Measurements from ENCODE around the gene R3HDML.
"Not testable (repeated sequence)": the region's sequence is repeated elsewhere in the genome, so short reads cannot be mapped to it uniquely, and the experiment has no call there.

R3HDML gene

DNA sequence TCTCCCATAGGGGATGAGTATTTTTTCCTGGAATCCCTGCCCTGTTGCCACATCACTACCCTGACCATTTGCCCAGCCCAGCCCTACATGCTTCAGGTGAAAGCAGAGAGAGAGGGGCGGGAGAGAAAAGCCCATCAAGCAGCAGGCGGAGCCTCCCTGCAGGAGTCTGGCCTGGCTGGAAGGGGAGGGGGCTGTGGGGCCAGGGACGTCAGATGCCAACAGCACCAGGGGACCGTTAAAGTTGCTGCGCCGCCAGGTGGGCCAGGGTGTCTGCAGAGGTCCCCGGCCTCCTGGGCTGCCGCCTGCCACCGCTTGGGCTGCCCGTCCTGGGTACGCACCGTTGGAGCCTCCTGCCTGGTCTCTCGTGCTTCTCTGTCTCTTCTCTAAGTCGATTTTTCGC, 757 bp upstream of the R3HDML start:
- Histone ChIP-seq H3K4me2 (no peak overlapping the region), H3K4me1 (0 out of 20 replicates have a peak, but pooled peaks cover 0 to 5% (median 0%) of the 10 kb centered on the region in 10 experiments), H3K9me3 (replicated peaks in 1 of 11) (no peaks in the 10 kb centered on the region), H4K20me1 (no peaks in the 10 kb centered on the region), H3K9ac (no peak overlapping the region; a peak in 1 of 22 replicates), H3K27ac (no peak overlapping the region), H3K36me3 (no peaks in the 10 kb centered on the region), H3K4me3 (no peak overlapping the region), H3K27me3 (no peaks in the 10 kb centered on the region)
- no peak for TF ChIP-seq Cebpa-rat (IDR thresholded peaks at IDR 0.05)

DNA sequence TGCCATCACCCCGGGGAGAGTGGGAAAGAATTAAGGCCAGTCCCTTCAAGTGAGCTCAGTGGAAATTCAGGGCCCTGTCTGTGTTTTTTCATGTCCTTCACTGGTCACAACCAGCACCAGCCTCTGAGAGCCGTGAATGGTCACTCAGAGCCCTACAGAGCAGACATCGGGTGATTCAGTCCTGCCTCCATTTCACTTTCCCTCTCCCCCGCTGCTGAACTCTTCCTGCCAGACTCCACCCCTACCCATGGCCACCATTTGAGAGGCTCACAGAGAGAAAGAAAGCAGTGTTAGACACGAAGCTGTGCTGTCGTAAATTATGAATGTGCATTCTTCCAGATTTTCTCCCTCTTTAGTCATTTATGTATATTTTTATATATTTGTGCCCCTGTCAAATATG, 5.4 kb downstream of the R3HDML start:
- Histone ChIP-seq H4K20me1 (no peaks in the 10 kb centered on the region), H3K36me3 (no peaks in the 10 kb centered on the region), H3K27ac (no peak overlapping the region), H3K9ac (no peak overlapping the region), H3K27me3 (no peaks in the 10 kb centered on the region), H3K4me2 (no peak overlapping the region), H3K9me3 (replicated peaks in 1 of 11) (no peaks in the 10 kb centered on the region), H3K4me3 (no peak overlapping the region), H3K4me1 (no peaks in the 10 kb centered on the region)
- TF ChIP-seq Cebpa-rat (IDR thresholded peaks at IDR 0.05) = no peak

DNA sequence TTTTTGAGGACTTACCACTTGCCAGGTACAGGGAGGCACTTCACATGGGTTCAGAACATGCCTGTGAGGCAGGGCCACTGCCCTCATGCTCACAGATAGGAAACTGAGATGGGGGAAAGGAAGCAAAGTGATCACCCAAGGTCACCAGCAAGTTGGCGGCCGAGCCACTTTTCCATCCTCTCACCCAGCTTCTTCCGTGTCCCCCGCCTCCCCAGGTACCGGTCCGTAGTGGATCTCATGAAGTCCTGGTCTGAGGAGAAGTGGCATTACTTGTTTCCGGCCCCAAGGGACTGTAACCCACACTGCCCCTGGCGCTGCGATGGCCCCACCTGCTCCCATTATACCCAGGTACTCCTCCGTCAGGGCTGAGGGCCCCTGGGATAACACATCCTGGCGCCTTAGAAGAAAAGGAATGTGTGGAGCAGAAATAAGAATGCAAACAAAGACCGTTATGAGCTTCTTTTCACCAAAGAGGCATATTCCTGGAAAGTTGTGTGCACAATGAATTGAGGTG, 6.4 kb downstream of the R3HDML start:
- H3K9ac ChIP-seq = no peak overlapping the region
- H3K4me1 ChIP-seq = no peaks in the 10 kb centered on the region
- H3K9me3 ChIP-seq (replicated peaks in 1 of 11) = no peaks in the 10 kb centered on the region
- H3K27ac ChIP-seq = no peak overlapping the region
- no peaks in the 10 kb centered on the region for H3K36me3 ChIP-seq
- no peaks in the 10 kb centered on the region for H3K27me3 ChIP-seq
- H3K4me2 ChIP-seq = no peak overlapping the region
- TF ChIP-seq Cebpa-rat (IDR thresholded peaks at IDR 0.05) = no peak
- no peaks in the 10 kb centered on the region for H4K20me1 ChIP-seq
- no peak overlapping the region for H3K4me3 ChIP-seq

DNA sequence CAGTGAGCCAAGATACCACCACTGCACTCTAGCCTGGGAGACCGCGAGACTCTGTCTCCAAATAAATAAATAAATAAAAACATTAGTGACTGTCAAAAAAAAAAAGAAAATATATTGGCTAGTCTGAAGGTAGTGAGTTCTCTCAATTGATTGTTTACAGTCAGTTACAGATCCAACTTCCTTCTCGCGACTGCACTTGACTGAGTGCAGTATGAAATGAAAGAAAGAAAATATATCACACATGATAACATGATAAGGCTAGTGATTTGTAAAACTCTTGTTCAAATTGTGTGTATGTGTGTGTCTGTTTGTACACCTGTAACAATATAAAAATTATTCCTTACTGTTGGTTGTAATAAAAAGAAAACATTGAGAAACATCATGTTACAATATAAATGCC, 7.9 kb downstream of the R3HDML start:
- Histone ChIP-seq H3K27ac (no peak overlapping the region), H3K36me3 (no peaks in the 10 kb centered on the region), H3K9ac (no peak overlapping the region), H3K4me2 (no peak overlapping the region), H3K9me3 (replicated peaks in 1 of 11) (no peaks in the 10 kb centered on the region), H4K20me1 (no peaks in the 10 kb centered on the region), H3K27me3 (no peaks in the 10 kb centered on the region), H3K4me1 (no peaks in the 10 kb centered on the region), H3K4me3 (no peak overlapping the region)
- TF ChIP-seq Cebpa-rat (IDR thresholded peaks at IDR 0.05) = no peak

GRCh38 chr20:44345147-44345546, 8.3 kb downstream of the R3HDML start:
- Histone ChIP-seq H3K9ac (no peak overlapping the region), H3K4me1 (no peaks in the 10 kb centered on the region), H3K27ac (no peak overlapping the region), H3K4me3 (no peak overlapping the region), H3K9me3 (replicated peaks in 1 of 11) (no peaks in the 10 kb centered on the region), H3K4me2 (no peak overlapping the region), H3K27me3 (no peaks in the 10 kb centered on the region), H3K36me3 (no peaks in the 10 kb centered on the region), H4K20me1 (no peaks in the 10 kb centered on the region)
- TF ChIP-seq Cebpa-rat (IDR thresholded peaks at IDR 0.05) = no peak

DNA sequence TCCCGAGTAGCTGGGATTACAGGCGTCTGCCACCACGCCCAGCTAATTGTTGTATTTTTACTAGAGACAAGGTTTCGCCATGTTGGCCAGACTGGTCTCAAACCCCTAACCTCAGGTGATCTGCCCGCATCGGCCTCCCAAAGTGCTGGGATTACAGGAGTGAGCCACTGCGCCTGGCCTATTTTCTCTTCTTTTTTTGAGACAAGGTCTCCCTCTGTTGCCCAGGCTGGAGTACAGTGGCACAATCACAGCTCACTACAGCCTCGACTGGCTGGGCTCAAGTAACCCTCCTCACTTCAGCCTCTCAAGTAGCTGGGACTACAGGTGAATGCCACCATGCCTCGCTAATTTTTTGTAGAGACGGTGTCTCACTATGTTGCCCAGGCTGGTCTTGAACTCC, 9.1 kb downstream of the R3HDML start:
- H3K4me3 ChIP-seq; H3K9me3 ChIP-seq (replicated peaks in 1 of 11); H4K20me1 ChIP-seq; H3K4me2 ChIP-seq; H3K9ac ChIP-seq; H3K4me1 ChIP-seq; H3K27ac ChIP-seq; H3K36me3 ChIP-seq; H3K27me3 ChIP-seq: not testable (repeated sequence)

DNA sequence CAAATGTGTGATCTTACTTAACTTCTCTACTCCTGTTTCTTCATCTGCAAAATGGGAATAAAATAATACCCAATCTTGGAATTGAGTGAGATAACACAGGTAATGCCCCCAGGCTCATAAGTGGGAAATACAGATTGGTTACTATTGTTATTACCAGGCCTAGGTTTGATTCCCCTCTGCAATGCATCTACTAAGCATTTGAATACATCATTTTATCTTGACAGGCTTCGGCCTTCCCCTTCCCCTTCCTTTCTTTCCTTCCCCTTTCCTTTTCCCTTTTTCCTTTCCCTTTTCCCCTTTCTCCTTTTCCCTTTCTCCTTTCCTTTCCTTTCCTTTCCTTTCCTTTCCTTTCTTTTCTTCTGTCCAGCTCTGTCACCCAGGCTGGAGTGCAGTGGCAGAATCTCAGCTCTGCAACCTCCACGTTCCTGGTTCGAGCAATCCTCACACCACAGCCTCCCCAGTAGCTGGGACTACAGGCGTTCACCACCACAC, 11.4 kb downstream of the R3HDML start:
- Histone ChIP-seq H3K9me3 (replicated peaks in 1 of 11) (no peaks in the 10 kb centered on the region), H3K4me1 (no peaks in the 10 kb centered on the region), H3K4me2 (no peak overlapping the region), H3K27ac (no peak overlapping the region), H3K27me3 (no peaks in the 10 kb centered on the region), H4K20me1 (no peaks in the 10 kb centered on the region), H3K4me3 (no peak overlapping the region), H3K36me3 (no peaks in the 10 kb centered on the region), H3K9ac (no peak overlapping the region)
- TF ChIP-seq Cebpa-rat (IDR thresholded peaks at IDR 0.05) = no peak

- H3K4me2 ChIP-seq = no peak overlapping the region
- no peaks in the 10 kb centered on the region for H3K27me3 ChIP-seq
- H3K4me3 ChIP-seq = no peak overlapping the region
- no peak overlapping the region for H3K27ac ChIP-seq
- H3K36me3 ChIP-seq = no peaks in the 10 kb centered on the region
- H3K9me3 ChIP-seq (replicated peaks in 1 of 11) = no peaks in the 10 kb centered on the region
- H3K4me1 ChIP-seq = no peaks in the 10 kb centered on the region
- H3K9ac ChIP-seq = no peak overlapping the region
- no peak for TF ChIP-seq Cebpa-rat (IDR thresholded peaks at IDR 0.05)
- no peaks in the 10 kb centered on the region for H4K20me1 ChIP-seq
Measured at GRCh38 chr20:44349349-44349748, 12.5 kb downstream of the R3HDML start.

DNA sequence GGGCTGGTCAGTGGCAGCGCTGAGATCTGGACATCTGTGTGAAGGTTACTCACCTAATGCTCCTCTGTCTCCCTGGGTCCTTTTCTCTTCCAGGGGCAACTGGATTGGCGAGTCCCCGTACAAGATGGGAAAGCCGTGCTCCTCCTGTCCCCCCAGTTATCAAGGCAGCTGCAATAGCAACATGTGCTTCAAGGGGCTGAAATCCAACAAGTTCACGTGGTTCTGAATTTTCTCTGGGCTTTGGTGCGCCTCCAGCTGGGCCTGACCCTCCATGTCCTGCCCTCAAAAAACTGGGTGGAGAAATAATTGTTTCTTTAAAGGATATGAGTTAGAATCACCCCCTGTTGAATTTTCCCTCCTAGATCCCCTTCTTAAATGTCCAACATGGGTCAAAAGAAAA, 13.7 kb downstream of the R3HDML start:
- no peak overlapping the region for H3K27ac ChIP-seq
- H3K27me3 ChIP-seq = no peaks in the 10 kb centered on the region
- no peaks in the 10 kb centered on the region for H4K20me1 ChIP-seq
- no peaks in the 10 kb centered on the region for H3K36me3 ChIP-seq
- TF ChIP-seq Cebpa-rat (IDR thresholded peaks at IDR 0.05) = no peak
- H3K9me3 ChIP-seq (replicated peaks in 1 of 11) = no peaks in the 10 kb centered on the region
- no peak overlapping the region for H3K4me2 ChIP-seq
- H3K4me1 ChIP-seq = no peaks in the 10 kb centered on the region
- no peak overlapping the region for H3K9ac ChIP-seq
- no peak overlapping the region for H3K4me3 ChIP-seq

- Histone ChIP-seq H3K9ac (no peak overlapping the region), H3K27ac (no peak overlapping the region), H3K4me2 (no peak overlapping the region), H3K27me3 (no peaks in the 10 kb centered on the region), H3K4me1 (no peaks in the 10 kb centered on the region), H3K4me3 (no peak overlapping the region), H3K9me3 (replicated peaks in 1 of 11) (no peaks in the 10 kb centered on the region), H3K36me3 (no peaks in the 10 kb centered on the region), H4K20me1 (no peaks in the 10 kb centered on the region)
- no peak for TF ChIP-seq Cebpa-rat (IDR thresholded peaks at IDR 0.05)
Measured at GRCh38 chr20:44354979-44355497, 18.2 kb downstream of the R3HDML start.
